Parathyroid adenoma (tissue), 2 donors: ENCODE measurements around the gene GIPR.

Experiments used
- H2AFZ ChIP-seq: fragments of 300-600 bp; sonication (generic); one replicate; pipeline ENCODE4 v1.7.0; 2017; ENCODE audit warnings: antibody characterized with exemption, mild to moderate bottlenecking
- H3K27ac ChIP-seq: fragments of 300-600 bp; sonication (generic); one replicate; pipeline ENCODE4 v1.7.0; 2017
- H3K27me3 ChIP-seq: fragments of 300-600 bp; sonication (generic); one replicate; pipeline ENCODE4 v1.7.0; 2017; ENCODE audit warnings: low read length; ENCODE audit not compliant: control insufficient read depth, insufficient read depth
- H3K36me3 ChIP-seq: fragments of 300-600 bp; sonication (generic); one replicate; pipeline ENCODE4 v1.7.0; 2017; ENCODE audit warnings: low read length; ENCODE audit not compliant: control insufficient read depth, insufficient read depth
- H3K4me1 ChIP-seq: fragments of 300-600 bp; sonication (generic); one replicate; pipeline ENCODE4 v1.7.0; 2017; ENCODE audit warnings: control low read depth
- H3K4me2 ChIP-seq: fragments of 300-600 bp; sonication (generic); one replicate; pipeline ENCODE4 v1.7.0; 2017; ENCODE audit warnings: low read length
- H3K4me3 ChIP-seq: fragments of 300-600 bp; sonication (generic); one replicate; pipeline ENCODE4 v1.7.0; 2017; ENCODE audit warnings: low read depth, low read length
- H3K79me2 ChIP-seq: fragments of 300-600 bp; sonication (generic); one replicate; pipeline ENCODE4 v1.7.0; 2017; ENCODE audit warnings: control low read depth
- H3K9ac ChIP-seq: fragments of 300-600 bp; sonication (generic); one replicate; pipeline ENCODE4 v1.7.0; 2017; ENCODE audit warnings: mild to moderate bottlenecking
- H3K9me3 ChIP-seq: fragments of 300-600 bp; sonication (generic); one replicate; pipeline ENCODE4 v1.7.0; 2017; ENCODE audit warnings: low read length; ENCODE audit not compliant: control insufficient read depth
- CTCF ChIP-seq: fragments of 300-600 bp; sonication (generic); IDR thresholded peaks from one replicate; pipeline ENCODE4 v1.7.0; 2017; ENCODE audit warnings: antibody characterized with exemption, mild to moderate bottlenecking
- donor health status: primary hyperparathyroidism.

Gene GIPR

GRCh38 chr19:45712699-45713067 is 44.7 kb downstream of the GIPR start:
- H3K4me2 ChIP-seq = no peak overlapping the region
- H3K4me3 ChIP-seq = no peak overlapping the region
- no peak for TF ChIP-seq CTCF
- peaks cover 9% of the 10 kb centered on the region for H3K4me1 ChIP-seq
- no peaks in the 10 kb centered on the region for H3K27me3 ChIP-seq
- no peak overlapping the region for H2AFZ ChIP-seq
- H3K27ac ChIP-seq = no peak overlapping the region
- no peaks in the 10 kb centered on the region for H3K9me3 ChIP-seq
- H3K79me2 ChIP-seq = peaks cover 17% of the 10 kb centered on the region
- H3K36me3 ChIP-seq = no peaks in the 10 kb centered on the region
- no peak overlapping the region for H3K9ac ChIP-seq

- Histone ChIP-seq H3K9me3 (no peaks in the 10 kb centered on the region), H3K79me2 (peaks cover 18% of the 10 kb centered on the region), H3K4me2 (no peak overlapping the region), H3K9ac (no peak overlapping the region), H3K4me1 (peaks cover 13% of the 10 kb centered on the region), H3K4me3 (no peak overlapping the region), H3K27ac (no peak overlapping the region), H3K36me3 (no peaks in the 10 kb centered on the region), H3K27me3 (no peaks in the 10 kb centered on the region), H2AFZ (no peak overlapping the region)
- no peak for TF ChIP-seq CTCF
Observed at GRCh38 chr19:45713141-45713540, 45.1 kb downstream of the GIPR start.

- Histone ChIP-seq H3K27ac (no peak overlapping the region), H3K36me3 (no peaks in the 10 kb centered on the region), H3K79me2 (peaks cover 18% of the 10 kb centered on the region), H3K9ac (no peak overlapping the region), H3K4me1 (peaks cover 13% of the 10 kb centered on the region), H3K27me3 (no peaks in the 10 kb centered on the region), H3K9me3 (no peaks in the 10 kb centered on the region), H2AFZ (no peak overlapping the region), H3K4me2 (no peak overlapping the region), H3K4me3 (no peak overlapping the region)
- no peak for TF ChIP-seq CTCF
Observed at GRCh38 chr19:45715139-45715538, 47.1 kb downstream of the GIPR start.

GRCh38 chr19:45716359-45717130 is 48.5 kb downstream of the GIPR start:
- Histone ChIP-seq H3K4me2 (peak overlapping the region; percentile 74), H3K79me2 (peaks cover 16% of the 10 kb centered on the region), H3K9ac (peak overlapping the region; percentile 59), H3K27me3 (no peaks in the 10 kb centered on the region), H3K4me1 (peaks cover 13% of the 10 kb centered on the region), H2AFZ (peak overlapping the region; percentile 68), H3K27ac (peak overlapping the region; percentile 99), H3K4me3 (peak overlapping the region; percentile 86), H3K36me3 (no peaks in the 10 kb centered on the region), H3K9me3 (no peaks in the 10 kb centered on the region)
- TF ChIP-seq CTCF = no peak
